NCI-H2196 (cell line): ENCODE results near the gene BID.
"Not testable (repeated sequence)": the region's sequence is repeated elsewhere in the genome, so short reads cannot be mapped to it uniquely, and the experiment has no call there.

Experiments used
- DNase-seq: peaks from one replicate; lab custom pipeline; 2025; ENCODE audit not compliant: unreplicated experiment; lab: John Stamatoyannopoulos, UW

BID gene

GRCh38 chr22:17705951-17706900 is 68.0 kb downstream of the BID start:
- DNase-seq, result peak; percentile 59

GRCh38 chr22:17705546-17705945 is 68.7 kb downstream of the BID start:
- DNase-seq, result no peak

- DNase-seq, result no peak
Measured at GRCh38 chr22:17703811-17704210, 70.5 kb downstream of the BID start.

- no peak for DNase-seq
Measured at GRCh38 chr22:17700778-17701177, 73.5 kb downstream of the BID start.

- DNase-seq, result no peak
Measured at GRCh38 chr22:17699696-17700340, 74.5 kb downstream of the BID start.

- no peak for DNase-seq
Measured at GRCh38 chr22:17698948-17699347, 75.3 kb downstream of the BID start.

- not testable (repeated sequence) for DNase-seq
Measured at GRCh38 chr22:17698276-17698675, 76.0 kb downstream of the BID start.

GRCh38 chr22:17697196-17697595 is 77.1 kb downstream of the BID start:
- DNase-seq, result not testable (repeated sequence)

GRCh38 chr22:17695986-17696385 is 78.3 kb downstream of the BID start:
- no peak for DNase-seq

GRCh38 chr22:17694752-17695151 is 79.5 kb downstream of the BID start:
- no peak for DNase-seq

- DNase-seq, result no peak
Measured at GRCh38 chr22:17694193-17694592, 80.1 kb downstream of the BID start.

GRCh38 chr22:17692841-17693240 is 81.4 kb downstream of the BID start:
- no peak for DNase-seq

GRCh38 chr22:17684245-17684644 is 90.0 kb downstream of the BID start:
- DNase-seq, result no peak
